ENCODE data around the gene TSHB.

The TSHB gene

DNA sequence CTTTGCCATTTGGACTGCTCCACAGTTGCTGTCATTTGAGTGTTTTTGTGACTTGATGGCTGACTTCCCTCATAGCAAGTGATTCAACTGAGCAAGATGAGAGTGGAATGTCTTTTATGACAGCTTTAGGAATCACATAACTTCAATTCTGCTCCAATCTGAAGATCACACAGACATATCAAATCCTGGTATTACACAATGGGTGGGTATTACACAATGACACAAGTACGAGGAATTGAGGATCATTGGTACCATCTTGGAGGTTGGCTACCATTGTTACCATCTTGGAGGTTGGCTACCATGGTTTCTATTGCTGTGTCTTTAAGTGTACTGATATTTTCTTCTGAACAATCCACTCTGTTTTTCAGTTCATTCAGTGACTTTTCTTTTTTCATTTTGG lies 8.5 kb upstream of the TSHB start:
- Histone ChIP-seq H3K27me3 (ENCODE audit: insufficient read depth, low read length, poor library complexity, severe bottlenecking) (peaks cover 7% of the 10 kb centered on the region), H3K4me3 (ENCODE audit: low read length, poor library complexity, severe bottlenecking) (no peak overlapping the region), H3F3A (ENCODE audit: low read depth) (no peaks in the 10 kb centered on the region), H3K4me2 (ENCODE audit: low read depth, low read length, poor library complexity, severe bottlenecking) (no peak overlapping the region), H2AFZ (ENCODE audit: low read length) (no peak overlapping the region), H3K9ac (ENCODE audit: low read depth, low read length, poor library complexity, severe bottlenecking) (no peak overlapping the region), H3K36me3 (ENCODE audit: insufficient read depth, low read length) (no peaks in the 10 kb centered on the region), H3K9me2 (replicated peaks; ENCODE audit: low read depth, low read length) (no peaks in the 10 kb centered on the region), H4K20me1 (ENCODE audit: insufficient read depth, low read length, poor library complexity, severe bottlenecking) (no peaks in the 10 kb centered on the region), H3K4me1 (ENCODE audit: insufficient read depth, low read length, poor library complexity, severe bottlenecking) (no peaks in the 10 kb centered on the region), H3K9me3 (ENCODE audit: insufficient read depth, low read depth, low read length) (no peaks in the 10 kb centered on the region), H3K79me2 (ENCODE audit: insufficient read depth, low read length) (no peaks in the 10 kb centered on the region)
- TF ChIP-seq, protein P1, sequence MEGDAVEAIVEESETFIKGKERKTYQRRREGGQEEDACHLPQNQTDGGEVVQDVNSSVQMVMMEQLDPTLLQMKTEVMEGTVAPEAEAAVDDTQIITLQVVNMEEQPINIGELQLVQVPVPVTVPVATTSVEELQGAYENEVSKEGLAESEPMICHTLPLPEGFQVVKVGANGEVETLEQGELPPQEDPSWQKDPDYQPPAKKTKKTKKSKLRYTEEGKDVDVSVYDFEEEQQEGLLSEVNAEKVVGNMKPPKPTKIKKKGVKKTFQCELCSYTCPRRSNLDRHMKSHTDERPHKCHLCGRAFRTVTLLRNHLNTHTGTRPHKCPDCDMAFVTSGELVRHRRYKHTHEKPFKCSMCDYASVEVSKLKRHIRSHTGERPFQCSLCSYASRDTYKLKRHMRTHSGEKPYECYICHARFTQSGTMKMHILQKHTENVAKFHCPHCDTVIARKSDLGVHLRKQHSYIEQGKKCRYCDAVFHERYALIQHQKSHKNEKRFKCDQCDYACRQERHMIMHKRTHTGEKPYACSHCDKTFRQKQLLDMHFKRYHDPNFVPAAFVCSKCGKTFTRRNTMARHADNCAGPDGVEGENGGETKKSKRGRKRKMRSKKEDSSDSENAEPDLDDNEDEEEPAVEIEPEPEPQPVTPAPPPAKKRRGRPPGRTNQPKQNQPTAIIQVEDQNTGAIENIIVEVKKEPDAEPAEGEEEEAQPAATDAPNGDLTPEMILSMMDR (conservative IDR thresholded peaks at IDR 0.05; ENCODE audit: low read length): no peak
- no peak for TF ChIP-seq EZH2phosphoT487 (IDR thresholded peaks at IDR 0.05; ENCODE audit: borderline replicate concordance)

DNA sequence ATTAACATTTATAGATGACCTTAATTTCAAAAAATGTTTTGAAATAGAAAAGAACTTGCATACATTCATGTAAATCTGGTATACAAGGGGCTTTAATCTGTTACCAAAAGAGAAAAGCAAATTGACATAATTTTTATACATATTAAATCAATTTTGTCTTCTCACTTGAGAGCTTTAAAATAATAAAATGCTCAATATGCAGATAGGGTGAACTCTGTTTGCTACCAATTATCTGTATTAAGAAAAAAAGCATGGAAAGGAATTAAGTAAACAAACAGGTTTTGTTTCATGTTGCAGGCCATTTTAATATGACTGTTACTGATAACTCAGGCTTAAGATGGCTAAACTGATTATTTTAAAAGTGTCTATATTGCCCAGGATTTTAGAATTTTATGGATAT lies 6.0 kb upstream of the TSHB start:
- Histone ChIP-seq H3K9me3 (ENCODE audit: insufficient read depth, low read depth, low read length) (no peaks in the 10 kb centered on the region), H3K4me1 (ENCODE audit: insufficient read depth, low read length, poor library complexity, severe bottlenecking) (no peaks in the 10 kb centered on the region), H3F3A (ENCODE audit: low read depth) (no peaks in the 10 kb centered on the region), H3K9me2 (replicated peaks; ENCODE audit: low read depth, low read length) (no peaks in the 10 kb centered on the region), H2AFZ (ENCODE audit: low read length) (no peak overlapping the region), H3K79me2 (ENCODE audit: insufficient read depth, low read length) (no peaks in the 10 kb centered on the region), H3K27me3 (ENCODE audit: insufficient read depth, low read length, poor library complexity, severe bottlenecking) (peaks cover 7% of the 10 kb centered on the region), H3K36me3 (ENCODE audit: insufficient read depth, low read length) (no peaks in the 10 kb centered on the region), H3K4me3 (ENCODE audit: low read length, poor library complexity, severe bottlenecking) (no peak overlapping the region), H4K20me1 (ENCODE audit: insufficient read depth, low read length, poor library complexity, severe bottlenecking) (no peaks in the 10 kb centered on the region), H3K4me2 (ENCODE audit: low read depth, low read length, poor library complexity, severe bottlenecking) (no peak overlapping the region), H3K9ac (ENCODE audit: low read depth, low read length, poor library complexity, severe bottlenecking) (no peak overlapping the region)
- TF ChIP-seq EZH2phosphoT487 (IDR thresholded peaks at IDR 0.05; ENCODE audit: borderline replicate concordance): no peak
- TF ChIP-seq, protein P1 (conservative IDR thresholded peaks at IDR 0.05; ENCODE audit: low read length): no peak

DNA sequence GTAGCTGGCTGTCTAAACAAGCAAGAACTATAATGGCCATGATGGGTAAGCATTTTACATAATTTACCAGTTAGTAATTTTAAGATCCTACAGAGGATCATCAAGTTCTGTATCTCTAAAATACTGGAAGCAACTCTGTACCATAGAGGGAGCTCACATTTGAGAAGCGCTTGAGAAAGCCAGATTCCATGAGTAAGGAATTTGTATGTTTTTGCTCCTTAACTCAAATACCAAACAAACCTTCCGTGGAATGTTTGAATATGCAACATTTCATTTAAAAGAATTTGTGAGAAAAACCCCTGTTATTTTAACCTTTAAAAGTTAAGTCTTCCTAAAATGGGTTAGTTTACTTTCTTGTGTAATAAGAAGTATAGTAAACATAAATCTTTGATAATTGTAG lies 2.0 kb downstream of the TSHB start:
- no peak for TF ChIP-seq EZH2phosphoT487 (IDR thresholded peaks at IDR 0.05; ENCODE audit: borderline replicate concordance)
- TF ChIP-seq, protein P1 (conservative IDR thresholded peaks at IDR 0.05; ENCODE audit: low read length): no peak

More for the DNA sequence above, 2.0 kb downstream of the TSHB start:
- H3K9me3 ChIP-seq (ENCODE audit: insufficient read depth, low read depth, low read length): no peaks in the 10 kb centered on the region
- no peak overlapping the region for H3K4me2 ChIP-seq (ENCODE audit: low read depth, low read length, poor library complexity, severe bottlenecking)
- H3K4me3 ChIP-seq (ENCODE audit: low read length, poor library complexity, severe bottlenecking): no peak overlapping the region
- H3F3A ChIP-seq (ENCODE audit: low read depth): no peaks in the 10 kb centered on the region
- H3K36me3 ChIP-seq (ENCODE audit: insufficient read depth, low read length): no peaks in the 10 kb centered on the region
- no peaks in the 10 kb centered on the region for H4K20me1 ChIP-seq (ENCODE audit: insufficient read depth, low read length, poor library complexity, severe bottlenecking)
- H3K9ac ChIP-seq (ENCODE audit: low read depth, low read length, poor library complexity, severe bottlenecking): no peak overlapping the region
- H3K27me3 ChIP-seq (ENCODE audit: insufficient read depth, low read length, poor library complexity, severe bottlenecking): no peaks in the 10 kb centered on the region
- H3K4me1 ChIP-seq (ENCODE audit: insufficient read depth, low read length, poor library complexity, severe bottlenecking): no peaks in the 10 kb centered on the region
- H3K9me2 ChIP-seq (replicated peaks; ENCODE audit: low read depth, low read length): no peaks in the 10 kb centered on the region
- no peak overlapping the region for H2AFZ ChIP-seq (ENCODE audit: low read length)
- no peaks in the 10 kb centered on the region for H3K79me2 ChIP-seq (ENCODE audit: insufficient read depth, low read length)

Measured in Loucy (cell line).